DMS153 treated with DMSO at 0.1 percent for 48 hours (cell line): ENCODE results near the gene ASTN2.
"Not testable (repeated sequence)": the region's sequence is repeated elsewhere in the genome, so short reads cannot be mapped to it uniquely, and the experiment has no call there.

Experiments
- DNase-seq: peaks from one replicate; lab custom pipeline; 2025; ENCODE audit not compliant: unreplicated experiment; lab: John Stamatoyannopoulos, UW

Gene ASTN2

DNA sequence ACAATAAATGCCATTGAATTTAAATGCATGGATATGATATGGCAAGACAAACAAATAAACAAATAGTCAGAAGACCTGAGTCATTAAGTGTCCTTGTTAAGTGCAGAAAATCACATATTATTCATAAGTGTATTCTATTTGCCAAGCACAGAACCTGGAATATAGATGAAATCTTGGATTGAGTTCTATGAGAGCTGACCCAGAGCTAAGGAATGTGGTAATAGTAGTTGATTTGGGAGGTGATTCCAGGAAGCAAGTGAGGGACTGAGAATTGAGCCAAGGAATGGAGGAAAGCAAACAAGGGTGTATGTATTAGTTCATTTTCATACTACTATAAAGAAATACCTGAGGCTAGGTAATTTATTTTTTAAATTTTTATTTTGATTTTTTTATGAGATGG is 518.9 kb downstream of the ASTN2 start:
- no peak for DNase-seq

DNA sequence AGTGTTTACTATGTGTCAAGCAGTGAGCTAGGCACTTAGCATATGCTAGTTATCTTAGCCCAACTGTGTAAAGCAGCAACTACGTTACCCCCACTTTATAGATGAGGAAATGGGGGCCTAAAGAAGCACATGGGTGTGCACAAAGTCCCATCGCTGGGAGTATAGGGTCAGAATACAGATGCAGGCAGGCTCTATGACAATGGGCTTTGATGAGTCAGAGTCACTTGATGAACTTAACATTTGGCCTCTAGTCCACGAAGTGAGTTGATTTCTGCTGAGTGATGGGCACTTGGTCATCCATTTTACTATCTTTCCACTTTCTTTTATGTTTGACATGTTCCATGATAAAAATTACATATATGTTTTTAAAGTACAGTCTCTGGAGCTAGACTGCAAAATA is 523.4 kb downstream of the ASTN2 start:
- no peak for DNase-seq

DNA sequence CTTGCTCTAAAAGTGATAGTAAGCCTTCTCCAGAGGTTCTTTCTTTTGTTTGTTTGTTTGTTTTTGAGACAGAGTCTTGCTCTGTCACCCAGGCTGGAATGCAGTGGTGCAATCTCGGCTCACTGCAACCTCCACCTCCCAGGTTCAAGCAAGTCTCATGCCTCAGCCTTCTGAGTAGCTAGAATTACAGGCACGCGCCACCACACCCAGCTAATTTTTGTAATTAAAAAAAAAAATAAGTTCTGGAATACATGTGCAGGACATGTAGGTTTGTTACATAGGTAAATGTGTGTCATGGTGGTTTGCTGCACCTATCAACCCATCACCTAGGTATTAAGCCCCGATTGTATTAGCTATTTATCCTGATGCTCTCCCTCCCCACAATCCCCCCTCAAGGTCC is 526.4 kb downstream of the ASTN2 start:
- not testable (repeated sequence) for DNase-seq

DNA sequence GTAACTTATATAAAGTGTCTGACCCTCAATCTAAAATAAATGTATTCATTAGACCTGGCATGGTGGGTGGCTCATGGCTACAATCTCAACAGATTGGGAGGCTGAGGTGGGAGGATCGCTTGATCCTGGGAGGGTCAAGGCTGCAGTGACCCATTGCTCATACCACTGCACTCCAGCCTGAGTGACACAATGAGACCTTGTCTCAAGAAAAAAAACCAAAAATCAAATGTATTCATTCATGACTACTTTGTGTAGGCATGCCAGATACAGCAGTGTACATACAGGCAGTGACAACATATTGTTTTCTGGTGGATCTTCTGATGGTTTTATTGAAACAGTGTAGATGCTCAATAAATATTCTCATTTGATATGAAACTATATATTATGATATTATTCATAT is 526.8 kb downstream of the ASTN2 start:
- DNase-seq = no peak

DNA sequence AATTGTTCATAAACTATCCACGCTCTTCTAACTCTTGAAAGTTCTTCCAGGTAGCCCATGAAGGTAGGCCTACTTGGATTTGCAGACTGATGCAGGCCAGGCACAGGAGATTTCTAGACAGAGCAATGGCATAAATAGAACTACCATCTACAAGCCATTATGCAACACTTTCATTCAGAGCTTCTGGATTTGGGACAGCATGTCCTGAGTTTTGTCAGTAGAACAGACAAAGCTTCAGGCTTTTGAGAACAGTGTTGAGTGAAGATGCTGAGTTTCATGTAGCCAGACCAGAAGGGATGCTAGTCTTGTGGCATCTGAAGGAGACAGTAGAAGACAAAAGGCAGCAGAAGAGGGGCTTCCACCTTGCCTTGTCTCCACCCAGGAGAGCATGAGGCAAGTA is 531.2 kb downstream of the ASTN2 start:
- DNase-seq = no peak

DNA sequence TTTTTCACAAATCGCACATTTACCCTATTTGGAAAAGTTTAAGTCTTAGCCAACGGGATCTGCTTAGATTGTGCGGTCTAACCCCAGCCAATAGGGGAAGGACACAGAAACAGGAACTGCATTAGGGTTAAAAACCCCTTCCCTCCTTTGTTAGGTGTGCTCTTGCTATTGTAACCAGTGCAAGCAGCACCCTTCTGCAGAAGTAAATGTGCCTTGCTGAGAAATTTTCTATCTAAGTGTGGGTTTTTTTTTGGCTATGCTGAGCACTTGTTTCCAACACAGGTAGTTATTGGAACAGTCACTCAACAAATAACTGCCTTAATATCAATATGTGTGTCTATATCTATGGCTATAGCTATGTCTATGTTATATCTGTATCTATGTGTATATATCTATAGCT is 537.8 kb downstream of the ASTN2 start:
- no peak for DNase-seq

DNA sequence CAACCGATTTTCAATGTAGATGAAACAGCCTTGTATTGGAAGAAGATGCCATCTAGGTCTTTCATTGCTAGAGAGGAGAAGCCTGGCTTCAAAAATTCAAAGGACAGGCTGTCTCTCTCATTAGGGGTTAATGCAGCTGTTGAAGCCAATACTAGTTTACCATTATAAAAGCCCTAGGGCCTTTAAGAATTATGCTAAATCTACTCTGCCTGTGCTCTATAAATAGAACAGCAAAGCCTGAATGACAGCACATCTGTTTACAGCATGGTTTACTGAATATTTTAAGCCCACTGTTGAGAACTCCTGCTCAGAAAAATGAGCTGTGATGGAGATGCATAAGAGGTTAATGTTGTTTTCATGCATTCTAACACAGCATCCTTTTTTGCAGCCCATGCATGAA is 539.3 kb downstream of the ASTN2 start:
- DNase-seq = no peak

DNA sequence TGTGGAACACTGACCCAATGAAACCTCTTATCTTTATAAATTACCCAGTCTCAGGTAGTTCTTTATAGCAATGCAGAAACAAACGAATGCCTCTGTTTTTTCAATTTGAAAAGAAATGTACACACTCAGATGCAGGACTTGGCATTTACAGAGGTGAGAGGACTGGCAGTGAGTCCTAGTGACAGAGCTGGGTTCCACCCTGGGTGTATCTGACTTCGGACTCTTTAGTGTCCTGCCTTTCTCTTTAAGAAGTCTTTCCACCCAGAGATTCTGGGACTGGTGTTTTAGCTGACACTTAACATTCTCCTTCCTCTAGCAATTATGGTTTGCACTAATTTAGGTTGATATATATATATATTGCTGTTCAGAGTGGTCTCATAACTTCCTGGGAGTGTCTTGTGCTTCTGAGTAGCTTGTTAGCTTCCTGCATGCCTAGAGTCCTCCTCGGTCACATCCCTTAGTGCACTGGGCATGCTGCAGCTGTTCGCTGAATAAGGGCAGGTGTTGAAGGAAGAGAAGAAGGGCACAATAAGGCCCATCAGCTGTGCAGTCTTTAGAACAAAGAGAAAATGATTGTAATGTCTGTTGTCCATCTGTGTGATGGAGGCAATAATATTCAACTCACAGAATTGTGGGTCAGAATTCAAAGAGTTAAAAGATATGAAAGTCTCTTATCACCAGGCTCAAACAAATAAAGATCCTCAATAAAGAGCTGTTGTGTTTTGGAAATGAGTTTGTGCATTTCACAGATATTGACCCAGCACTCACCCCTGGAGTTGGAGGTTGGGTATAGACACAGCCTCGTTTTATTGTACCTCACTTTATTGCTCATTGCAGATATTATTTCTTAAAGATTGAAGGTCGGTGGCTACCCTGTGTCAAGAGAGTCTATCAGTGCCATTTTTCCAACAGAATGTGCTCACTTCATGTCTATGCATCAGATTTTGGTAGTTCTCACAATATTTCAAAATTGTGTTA is 540.6 kb downstream of the ASTN2 start:
- no peak for DNase-seq

DNA sequence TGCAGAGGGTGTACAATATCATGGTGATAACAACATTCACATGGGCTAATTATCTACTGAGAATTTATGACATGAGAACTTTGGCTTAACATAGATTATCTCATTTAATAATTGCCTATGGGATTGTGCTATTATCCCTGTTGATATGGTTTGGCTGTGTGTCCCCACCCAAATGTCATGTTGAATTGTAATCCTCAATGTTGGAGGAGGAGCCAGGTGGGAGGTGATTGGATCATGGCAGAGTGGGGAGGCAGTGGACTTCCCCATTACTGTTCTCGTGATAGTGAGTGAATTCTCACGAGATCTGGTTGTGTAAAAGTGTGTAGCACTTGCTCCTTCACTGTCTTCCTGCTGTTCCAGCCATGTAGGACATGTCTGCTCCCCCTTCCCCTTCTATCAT is 541.4 kb downstream of the ASTN2 start:
- no peak for DNase-seq

DNA sequence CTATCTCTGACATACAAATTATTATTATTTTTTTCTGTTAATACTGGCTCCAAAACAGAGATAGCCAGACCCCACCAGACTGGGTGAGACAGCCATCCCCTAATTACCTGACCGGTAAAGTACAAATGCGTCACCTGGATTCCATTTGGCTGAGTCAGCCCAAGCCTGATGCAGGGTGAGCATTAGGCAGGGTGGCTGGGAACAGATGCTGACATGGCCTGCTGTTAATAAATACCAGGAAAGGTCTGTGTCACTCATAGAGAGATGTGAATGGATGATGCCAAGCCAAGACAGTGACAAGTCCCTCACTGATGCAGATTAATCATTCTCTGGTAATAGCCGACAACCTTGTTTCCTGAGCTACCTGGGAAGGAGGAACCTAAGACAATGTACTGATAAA is 544.3 kb downstream of the ASTN2 start:
- no peak for DNase-seq

DNA sequence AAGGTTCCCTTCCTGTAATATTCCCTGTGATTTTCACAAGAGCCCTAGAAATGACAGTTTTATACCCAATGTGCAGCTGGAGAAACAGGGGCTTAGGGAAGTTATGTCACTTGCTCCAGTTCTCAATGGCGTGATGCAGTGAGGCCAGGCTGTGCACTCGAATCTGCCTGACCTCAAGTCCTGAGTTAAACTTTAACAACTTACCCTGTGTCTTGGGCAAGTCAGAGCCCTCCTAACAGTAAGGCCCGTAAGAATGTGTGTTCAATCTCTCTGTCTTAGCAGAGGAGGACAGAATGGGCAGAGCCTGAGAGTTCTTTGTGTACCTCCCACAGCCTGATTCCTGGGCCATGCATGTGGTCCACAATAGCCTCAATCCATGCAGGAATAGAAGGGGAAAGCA is 546.7 kb downstream of the ASTN2 start:
- no peak for DNase-seq

DNA sequence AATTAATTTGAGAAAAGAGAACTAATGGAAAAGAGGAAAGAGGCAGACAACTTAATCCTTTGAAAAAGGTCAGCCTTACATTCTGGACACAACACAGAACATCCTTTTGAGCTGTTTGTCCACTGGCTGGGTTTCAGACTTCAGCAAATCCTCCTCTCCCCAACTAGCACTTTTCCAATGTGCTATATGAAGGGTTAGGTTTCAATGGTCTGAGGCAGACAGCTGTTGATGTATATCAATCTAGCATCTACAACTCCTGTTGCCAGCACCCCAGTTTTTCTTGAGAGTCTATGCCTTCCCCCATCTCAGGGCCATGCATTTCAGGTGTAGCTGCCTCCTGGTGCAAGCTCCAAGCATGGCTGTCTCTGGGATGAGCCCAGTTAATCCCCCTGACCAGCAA is 553.5 kb downstream of the ASTN2 start:
- no peak for DNase-seq

DNA sequence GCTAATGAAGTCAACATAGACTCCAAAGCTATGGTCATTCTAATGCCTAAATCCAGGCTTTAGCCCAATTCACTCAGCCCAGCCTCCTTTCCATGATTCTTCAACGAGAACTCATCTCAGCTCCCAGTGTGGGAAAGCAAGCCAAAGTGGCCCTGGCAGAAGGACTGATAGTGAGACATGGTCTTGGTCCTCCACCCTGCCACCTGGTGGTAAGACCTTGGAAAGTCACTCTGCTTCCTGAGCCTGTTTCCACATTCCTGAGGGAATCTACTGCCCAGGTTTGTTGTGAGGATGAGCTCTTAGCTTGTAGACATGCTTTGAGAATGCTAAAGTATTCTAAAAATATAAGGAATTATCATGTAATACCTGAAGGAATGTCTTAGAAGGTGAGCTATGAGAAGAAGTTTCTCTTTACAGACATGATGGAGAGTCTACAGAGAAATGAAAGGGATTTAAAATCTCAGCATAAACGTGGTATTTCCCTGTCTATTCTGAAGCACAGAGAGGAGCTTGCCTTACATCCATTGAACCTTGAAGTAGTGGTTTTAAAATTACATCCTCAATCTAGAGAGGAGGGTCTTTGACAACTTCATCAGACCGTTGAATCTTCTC is 554.2 kb downstream of the ASTN2 start:
- peak; percentile 47 for DNase-seq

DNA sequence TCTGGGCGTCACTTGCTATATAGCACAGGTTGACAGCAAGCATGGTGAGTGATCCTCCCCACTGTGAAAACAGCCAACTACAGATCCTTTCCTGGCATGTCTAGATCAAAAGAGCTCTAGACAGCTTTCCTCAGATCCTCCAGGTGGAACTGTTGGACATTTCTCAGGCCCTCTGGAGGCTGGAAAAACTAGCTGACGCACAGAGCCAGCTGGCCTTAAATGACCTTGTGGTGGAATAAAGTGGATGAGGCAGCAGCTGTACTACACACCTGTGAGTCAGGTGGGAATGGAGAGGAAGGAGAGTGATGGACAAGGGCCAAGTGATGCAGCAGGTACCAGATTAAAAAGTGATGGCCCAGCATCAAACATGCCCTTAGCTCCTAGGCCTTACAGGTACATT is 555.1 kb downstream of the ASTN2 start:
- DNase-seq = no peak

DNA sequence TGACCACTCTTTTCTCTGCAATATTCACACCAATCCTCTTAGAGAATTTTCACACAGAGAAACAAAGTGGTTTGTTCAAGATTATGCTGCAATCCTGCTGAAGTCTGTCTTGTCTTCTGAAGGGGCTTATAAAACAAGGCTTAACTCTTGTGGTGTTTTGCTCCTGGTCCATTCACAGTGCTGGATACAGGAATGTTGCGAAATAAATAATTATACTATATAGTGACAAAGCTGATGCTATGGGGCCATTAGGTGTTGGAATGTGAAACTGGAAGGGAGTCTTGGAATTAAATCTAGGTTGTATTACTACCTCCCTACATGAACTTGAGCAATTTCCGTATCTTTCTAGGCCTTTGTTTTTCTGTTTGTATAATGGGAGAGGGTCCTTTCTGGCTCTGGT is 557.5 kb downstream of the ASTN2 start:
- DNase-seq = no peak

DNA sequence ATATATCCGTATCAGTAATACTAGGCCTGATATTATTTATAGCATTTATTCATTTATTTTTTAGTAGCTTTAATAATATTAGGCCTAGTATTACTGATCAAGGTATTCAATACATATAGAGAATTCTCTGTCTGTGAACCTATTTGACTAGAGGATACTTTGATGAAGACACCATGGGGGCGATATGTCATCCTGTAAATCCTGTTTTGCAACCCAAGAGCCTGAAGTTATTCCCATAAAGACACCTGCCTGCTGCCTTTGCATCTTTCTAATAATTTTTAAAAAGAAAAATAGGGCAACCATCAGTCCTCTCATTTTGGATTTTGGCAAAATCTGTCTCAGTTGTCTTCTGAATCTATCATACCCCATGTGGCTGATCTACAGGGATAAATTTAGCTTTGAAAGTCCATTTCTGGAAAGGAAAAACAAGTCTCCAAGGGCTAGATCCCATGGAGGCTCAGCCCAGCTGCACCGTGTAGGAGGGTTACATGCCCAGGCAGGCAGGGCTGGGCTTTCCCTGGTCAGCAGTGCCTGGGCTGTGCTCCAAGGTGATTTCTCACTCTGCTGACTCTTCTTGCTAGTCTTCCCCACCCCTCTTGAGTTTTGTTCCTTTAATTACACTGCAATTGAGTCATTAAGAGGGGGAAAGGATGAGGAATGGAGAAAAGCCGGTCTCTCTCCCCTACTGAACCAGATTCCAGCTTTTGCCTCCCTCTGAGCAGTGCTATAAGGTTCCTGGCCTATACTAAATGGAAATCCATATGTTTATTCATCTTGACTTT is 558.8 kb downstream of the ASTN2 start:
- no peak for DNase-seq

DNA sequence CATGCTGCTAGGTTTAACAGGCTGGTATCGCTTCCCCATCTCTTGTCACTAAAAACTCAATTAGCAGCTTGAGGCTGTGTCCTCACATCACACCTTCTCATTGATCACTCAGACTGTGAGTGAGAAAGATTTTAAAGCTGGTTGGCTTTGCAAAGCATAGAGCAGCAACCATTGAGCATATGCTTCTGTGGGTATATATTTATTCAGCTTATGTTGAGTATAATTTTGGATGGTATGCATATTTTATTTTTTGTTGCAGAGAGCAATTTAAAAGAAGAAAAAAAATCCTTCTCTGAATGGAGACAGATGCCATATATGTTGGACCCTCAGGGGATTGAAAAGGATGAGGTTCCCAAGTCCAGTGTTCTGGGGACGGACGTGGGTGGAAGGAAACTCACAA is 565.1 kb downstream of the ASTN2 start:
- no peak for DNase-seq

DNA sequence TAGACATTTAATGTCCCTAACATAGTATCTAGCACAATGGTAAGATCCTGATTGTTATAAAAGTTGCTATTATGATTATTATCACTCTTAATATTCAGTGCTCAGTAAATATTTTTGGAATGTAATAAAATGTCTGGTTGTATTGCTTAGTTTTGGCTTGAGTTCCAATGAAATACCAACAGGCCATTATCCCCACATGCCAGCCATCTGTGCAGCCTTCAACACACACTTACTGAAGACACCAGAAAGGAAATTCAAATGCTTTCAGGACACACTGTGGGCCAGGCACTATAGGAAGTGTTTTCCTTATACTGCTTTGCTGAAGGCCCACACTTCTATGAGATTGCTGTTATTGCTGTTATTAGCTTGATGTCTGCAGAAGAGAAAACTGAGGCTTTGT is 570.2 kb downstream of the ASTN2 start:
- DNase-seq = no peak

DNA sequence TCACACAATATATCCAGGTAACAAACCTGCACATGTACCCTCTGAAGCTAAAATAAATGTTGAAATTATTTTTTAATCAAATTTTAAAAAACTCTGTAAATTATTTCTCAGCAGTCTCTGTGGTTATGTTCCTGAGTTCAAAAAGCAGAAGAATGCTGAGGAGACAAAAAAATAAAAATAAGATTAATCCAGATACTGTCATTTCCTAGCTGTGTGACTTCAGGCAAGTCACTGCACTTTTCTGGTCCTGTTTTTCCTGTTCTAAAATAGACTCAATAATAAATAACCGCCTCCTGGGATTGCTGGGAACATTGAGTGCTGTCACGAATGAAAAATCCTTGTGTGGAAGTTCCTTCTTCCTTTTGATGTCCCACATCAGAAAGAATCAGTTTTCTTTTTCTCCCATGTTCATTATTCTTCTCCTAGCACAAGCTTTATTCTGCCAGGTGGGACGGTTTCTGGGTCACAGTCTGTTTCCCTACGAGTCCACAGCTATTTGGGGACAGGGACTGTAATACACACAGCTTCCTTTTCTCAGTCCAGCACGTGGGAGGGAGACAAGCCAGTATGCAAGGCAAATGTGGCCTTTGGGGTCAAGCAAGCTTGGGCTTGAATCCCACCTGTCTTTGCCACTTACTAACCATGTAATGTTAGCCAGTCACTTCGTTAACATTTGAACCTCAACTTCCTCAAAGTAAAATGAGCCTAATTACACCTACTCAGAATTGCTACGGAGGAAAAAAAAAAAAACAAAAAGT is 570.8 kb downstream of the ASTN2 start:
- DNase-seq = no peak

DNA sequence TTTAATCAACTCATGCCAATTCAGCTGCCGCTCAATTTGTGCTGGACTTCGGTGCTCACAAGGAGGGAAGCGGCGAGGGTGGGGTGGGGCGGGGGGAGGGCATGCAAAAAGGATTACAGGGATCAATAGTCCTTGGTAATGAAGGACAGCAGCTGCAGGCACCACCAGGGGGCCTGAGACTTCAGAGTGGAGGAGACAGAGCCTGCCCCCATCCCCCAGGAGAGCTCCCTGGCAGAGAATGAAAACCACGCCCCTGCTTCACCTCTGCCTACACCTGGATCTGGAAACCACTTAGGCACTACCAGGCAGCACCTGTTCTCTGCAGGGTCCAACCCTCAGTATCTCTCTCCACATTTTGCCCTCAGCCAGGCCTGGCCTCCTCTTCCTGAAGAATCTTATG is 572.2 kb downstream of the ASTN2 start:
- no peak for DNase-seq

DNA sequence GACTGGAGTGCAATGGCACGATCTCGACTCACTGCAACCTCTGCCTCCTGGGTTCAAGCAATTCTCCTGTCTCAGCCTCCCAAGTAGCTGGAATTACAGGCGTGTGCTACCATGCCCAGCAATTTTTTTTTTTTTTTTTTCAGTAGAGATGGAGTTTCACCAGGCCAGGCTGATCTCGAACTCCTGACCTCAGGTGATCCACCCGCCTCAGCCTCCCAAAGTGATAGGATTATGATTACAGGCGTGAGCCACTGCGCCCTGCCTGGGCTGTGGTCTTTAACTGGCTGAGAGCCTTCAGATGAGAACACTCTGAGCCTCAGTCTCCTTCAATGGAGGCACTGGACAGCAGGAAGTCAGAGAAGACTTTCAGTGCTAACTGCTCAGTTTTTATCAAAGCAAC is 576.4 kb downstream of the ASTN2 start:
- DNase-seq = not testable (repeated sequence)
